Measurements from ENCODE around the gene WNT5A.
A peak's percentile ranks its signal among the peaks of the same experiment; 100 is the strongest.

Gene WNT5A

GRCh38 chr3:55505776-55506175 lies 18.7 kb upstream of the WNT5A start:
- no peak for DNase-seq (ENCODE audit: low read depth, low spot score)

- peak; percentile 71 for DNase-seq (ENCODE audit: low read depth, low spot score)
These were observed 18.0 kb upstream of the WNT5A start for GRCh38 chr3:55505102-55505501.

GRCh38 chr3:55501905-55502304 lies 14.8 kb upstream of the WNT5A start:
- no peak for DNase-seq (ENCODE audit: low read depth, low spot score)

- DNase-seq (ENCODE audit: low read depth, low spot score), result no peak
These were observed 13.6 kb upstream of the WNT5A start for GRCh38 chr3:55500555-55501330.

GRCh38 chr3:55498520-55498919 lies 11.4 kb upstream of the WNT5A start:
- no peak for DNase-seq (ENCODE audit: low read depth, low spot score)

- no peak for DNase-seq (ENCODE audit: low read depth, low spot score)
These were observed 10.1 kb upstream of the WNT5A start for GRCh38 chr3:55497250-55497649.

- DNase-seq (ENCODE audit: low read depth, low spot score), result no peak
These were observed 7.9 kb upstream of the WNT5A start for GRCh38 chr3:55494976-55495375.

GRCh38 chr3:55492976-55493375 lies 5.9 kb upstream of the WNT5A start:
- DNase-seq (ENCODE audit: low read depth, low spot score), result peak; percentile 65

- no peak for DNase-seq (ENCODE audit: low read depth, low spot score)
These were observed 4.2 kb upstream of the WNT5A start for GRCh38 chr3:55491296-55491816.

- no peak for DNase-seq (ENCODE audit: low read depth, low spot score)
These were observed 3.3 kb upstream of the WNT5A start for GRCh38 chr3:55490276-55490913.

GRCh38 chr3:55489798-55490132 lies 2.7 kb upstream of the WNT5A start:
- DNase-seq (ENCODE audit: low read depth, low spot score), result peak; percentile 84

- peak; percentile 51 for DNase-seq (ENCODE audit: low read depth, low spot score)
These were observed 1.4 kb upstream of the WNT5A start for GRCh38 chr3:55488398-55489055.

- peak; percentile 72 for DNase-seq (ENCODE audit: low read depth, low spot score)
These were observed 505 bp upstream of the WNT5A start for GRCh38 chr3:55487381-55488241.

- peak; percentile 76 for DNase-seq (ENCODE audit: low read depth, low spot score)
These were observed 827 bp downstream of the WNT5A start for GRCh38 chr3:55486101-55486856.

GRCh38 chr3:55484801-55485791 lies 2.0 kb downstream of the WNT5A start:
- DNase-seq (ENCODE audit: low read depth, low spot score), result peak; percentile 82

- peak; percentile 76 for DNase-seq (ENCODE audit: low read depth, low spot score)
These were observed 2.9 kb downstream of the WNT5A start for GRCh38 chr3:55484191-55484689.

- peak; percentile 49 for DNase-seq (ENCODE audit: low read depth, low spot score)
These were observed 3.7 kb downstream of the WNT5A start for GRCh38 chr3:55483196-55484095.

GRCh38 chr3:55482496-55483195 lies 4.5 kb downstream of the WNT5A start:
- peak; percentile 58 for DNase-seq (ENCODE audit: low read depth, low spot score)

Measured in ELF-1 (cell line).